ENCODE results near the gene NID1. TPM values are rescaled to one million over a fixed set of nuclear protein-coding genes. Genes with fewer than 3 reads are reported as not detected.
"Not testable (repeated sequence)": the region's sequence is repeated elsewhere in the genome, so short reads cannot be mapped to it uniquely, and the experiment has no call there.

The NID1 gene
- total and polyA plus RNA-seq, 2 donors = 4.6 to 10.9 TPM

DNA sequence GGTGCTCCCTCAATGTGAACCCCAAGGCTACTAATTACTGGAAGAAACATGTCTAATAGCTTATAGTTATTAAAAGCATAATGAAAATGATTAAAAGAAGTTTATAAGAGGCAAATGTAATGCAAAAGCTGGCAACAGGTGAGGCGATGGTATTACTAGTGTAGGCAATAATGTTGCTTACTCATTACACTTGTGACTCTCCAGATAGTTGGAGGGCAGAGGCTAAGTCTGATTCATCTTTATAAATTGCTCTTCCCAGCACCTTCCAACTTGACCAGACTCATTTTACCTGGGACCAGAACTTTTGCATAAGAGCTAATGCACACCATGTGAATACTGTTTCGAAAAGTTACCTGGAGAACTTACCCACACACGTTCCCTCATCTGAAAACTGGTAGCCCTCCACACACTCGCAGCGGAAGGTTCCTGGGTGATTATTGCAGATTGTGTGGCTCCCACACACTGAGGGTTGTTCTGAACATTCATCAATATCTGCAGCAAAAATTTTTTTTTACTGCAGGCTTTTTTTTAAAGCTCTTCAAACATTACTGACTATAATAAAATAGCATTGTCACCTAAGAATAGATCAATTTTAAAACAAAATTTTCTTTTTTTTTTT is 48.0 kb downstream of the NID1 start:
- H3K27ac ChIP-seq (ENCODE audit: low read depth in 1 of 2, low read length in 1 of 2) = no peak overlapping the region
- no peaks in the 10 kb centered on the region for H3K36me3 ChIP-seq (ENCODE audit: control insufficient read depth in 2 of 2, insufficient read depth in 2 of 2, low read length in 1 of 2)
- H3K27me3 ChIP-seq (ENCODE audit: control insufficient read depth in 2 of 2, insufficient read depth in 1 of 2, low read length in 1 of 2) = no peaks in the 10 kb centered on the region
- no peak for DNase-seq (ENCODE audit: low read depth in 6 of 9, low spot score in 9 of 9)
- 98% methylated on average over 5 of the region's 5 CpGs for WGBS
- H3K9me3 ChIP-seq (ENCODE audit: control insufficient read depth in 2 of 2, insufficient read depth in 1 of 2, low read length in 1 of 2) = no peaks in the 10 kb centered on the region
- no peak overlapping the region for H3K4me3 ChIP-seq (ENCODE audit: low read length in 2 of 2)
- H3K4me1 ChIP-seq (ENCODE audit: control insufficient read depth in 2 of 2, insufficient read depth in 2 of 2, low read length in 2 of 2) = peaks cover 0 to 3% of the 10 kb centered on the region in 2 donors

DNA sequence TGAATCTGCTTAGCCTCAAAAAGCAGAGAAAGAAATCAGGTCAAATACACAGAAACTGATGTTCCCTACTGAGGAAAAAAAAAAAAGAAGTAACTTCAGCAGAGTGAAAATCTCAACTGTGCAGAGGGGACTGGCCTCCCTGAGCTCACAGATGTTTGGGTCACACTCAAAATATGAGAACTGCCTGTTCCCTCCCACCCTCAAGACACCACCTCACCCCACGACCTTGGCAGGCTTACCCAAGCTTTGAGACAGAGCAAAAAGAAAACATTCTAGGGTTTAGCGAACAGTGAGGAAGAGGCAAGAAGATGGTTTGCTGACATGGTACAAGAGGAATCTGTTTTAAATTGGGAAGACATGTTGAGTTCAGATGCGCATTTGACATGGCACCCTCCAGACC is 48.8 kb downstream of the NID1 start:
- H3K27ac ChIP-seq (ENCODE audit: low read depth in 1 of 2, low read length in 1 of 2) = no peak overlapping the region
- 76% methylated on average over 3 of the region's 3 CpGs for WGBS
- DNase-seq (ENCODE audit: low read depth in 6 of 9, low spot score in 9 of 9) = no peak
- peaks cover 0 to 3% of the 10 kb centered on the region in 2 donors for H3K4me1 ChIP-seq (ENCODE audit: control insufficient read depth in 2 of 2, insufficient read depth in 2 of 2, low read length in 2 of 2)
- H3K4me3 ChIP-seq (ENCODE audit: low read length in 2 of 2) = no peak overlapping the region
- no peaks in the 10 kb centered on the region for H3K36me3 ChIP-seq (ENCODE audit: control insufficient read depth in 2 of 2, insufficient read depth in 2 of 2, low read length in 1 of 2)
- no peaks in the 10 kb centered on the region for H3K27me3 ChIP-seq (ENCODE audit: control insufficient read depth in 2 of 2, insufficient read depth in 1 of 2, low read length in 1 of 2)
- H3K9me3 ChIP-seq (ENCODE audit: control insufficient read depth in 2 of 2, insufficient read depth in 1 of 2, low read length in 1 of 2) = no peaks in the 10 kb centered on the region

DNA sequence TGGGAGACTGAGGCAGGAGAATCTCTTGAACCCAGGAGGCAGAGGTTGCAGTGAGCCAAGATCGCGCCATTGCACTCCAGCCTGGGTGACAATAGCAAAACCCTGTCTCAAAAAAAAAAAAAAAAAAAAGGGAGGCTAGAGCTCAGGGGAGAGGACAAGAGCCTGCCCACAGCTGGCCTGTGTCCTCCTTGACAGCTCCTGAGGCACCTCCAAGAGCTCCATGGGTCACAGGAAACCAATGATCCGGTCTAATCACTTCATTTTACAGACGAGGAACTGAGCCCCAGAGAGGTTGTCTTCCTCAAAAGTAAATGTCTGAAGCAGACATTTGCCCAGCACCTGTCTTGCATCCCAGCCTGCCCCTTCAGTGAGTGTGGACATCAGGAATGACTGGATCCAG is 49.4 kb downstream of the NID1 start:
- 93% methylated on average over 4 of the region's 4 CpGs for WGBS
- no peak overlapping the region for H3K27ac ChIP-seq (ENCODE audit: low read depth in 1 of 2, low read length in 1 of 2)

DNA sequence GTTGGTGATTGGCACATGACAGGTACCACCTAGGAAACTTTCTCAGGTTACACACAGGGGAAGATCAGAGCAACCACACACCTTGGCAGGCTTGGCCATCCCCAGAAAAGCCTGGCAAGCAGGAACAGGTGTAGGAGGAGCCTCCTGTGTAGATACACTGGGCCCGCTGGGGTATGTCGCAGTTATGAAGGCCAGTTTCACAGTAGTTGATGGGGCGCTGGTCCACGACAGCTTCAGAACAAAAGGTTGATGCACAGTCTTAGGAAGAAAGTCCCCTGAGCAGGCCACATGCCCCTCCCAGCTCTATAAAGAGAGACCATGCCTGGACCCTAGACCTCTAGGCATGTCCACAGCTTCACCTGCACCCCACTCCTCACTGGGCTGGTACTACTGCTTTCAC is 51.6 kb downstream of the NID1 start:
- no peaks in the 10 kb centered on the region for H3K36me3 ChIP-seq (ENCODE audit: control insufficient read depth in 2 of 2, insufficient read depth in 2 of 2, low read length in 1 of 2)
- H3K27ac ChIP-seq (ENCODE audit: low read depth in 1 of 2, low read length in 1 of 2) = no peak overlapping the region
- H3K4me3 ChIP-seq (ENCODE audit: low read length in 2 of 2) = no peak overlapping the region
- DNase-seq (ENCODE audit: low read depth in 6 of 9, low spot score in 9 of 9) = no peak
- H3K9me3 ChIP-seq (ENCODE audit: control insufficient read depth in 2 of 2, insufficient read depth in 1 of 2, low read length in 1 of 2) = no peaks in the 10 kb centered on the region
- H3K27me3 ChIP-seq (ENCODE audit: control insufficient read depth in 2 of 2, insufficient read depth in 1 of 2, low read length in 1 of 2) = no peaks in the 10 kb centered on the region
- 100% methylated on average over 4 of the region's 4 CpGs for WGBS
- no peaks in the 10 kb centered on the region for H3K4me1 ChIP-seq (ENCODE audit: control insufficient read depth in 2 of 2, insufficient read depth in 2 of 2, low read length in 2 of 2)

More for the DNA sequence above, 49.4 kb downstream of the NID1 start:
- DNase-seq (ENCODE audit: low read depth in 6 of 9, low spot score in 9 of 9) = no peak
- no peak overlapping the region for H3K4me3 ChIP-seq (ENCODE audit: low read length in 2 of 2)
- H3K4me1 ChIP-seq (ENCODE audit: control insufficient read depth in 2 of 2, insufficient read depth in 2 of 2, low read length in 2 of 2) = peaks cover 0 to 3% of the 10 kb centered on the region in 2 donors
- no peaks in the 10 kb centered on the region for H3K27me3 ChIP-seq (ENCODE audit: control insufficient read depth in 2 of 2, insufficient read depth in 1 of 2, low read length in 1 of 2)
- H3K9me3 ChIP-seq (ENCODE audit: control insufficient read depth in 2 of 2, insufficient read depth in 1 of 2, low read length in 1 of 2) = no peaks in the 10 kb centered on the region
- no peaks in the 10 kb centered on the region for H3K36me3 ChIP-seq (ENCODE audit: control insufficient read depth in 2 of 2, insufficient read depth in 2 of 2, low read length in 1 of 2)

DNA sequence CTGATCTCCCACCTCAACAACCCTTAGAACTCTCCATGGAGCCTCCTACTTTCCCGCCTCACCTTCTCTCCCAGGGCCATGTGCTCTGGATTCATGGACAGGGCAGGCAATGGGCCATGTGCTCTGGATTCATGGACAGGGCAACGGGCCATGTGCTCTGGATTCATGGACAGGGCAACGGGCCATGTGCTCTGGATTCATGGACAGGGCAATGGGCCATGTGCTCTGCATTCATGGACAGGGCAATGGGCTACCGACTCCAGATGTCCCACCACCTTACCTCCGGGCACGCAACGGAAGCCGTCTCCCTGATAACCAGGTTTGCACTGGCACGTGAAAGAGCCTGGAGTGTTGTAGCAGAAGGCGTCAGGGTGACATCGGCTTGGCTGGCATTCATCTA is 53.2 kb downstream of the NID1 start:
- no peak for DNase-seq (ENCODE audit: low read depth in 6 of 9, low spot score in 9 of 9)
- WGBS = 97% methylated on average over 11 of the region's 11 CpGs
- H3K36me3 ChIP-seq (ENCODE audit: control insufficient read depth in 2 of 2, insufficient read depth in 2 of 2, low read length in 1 of 2) = no peaks in the 10 kb centered on the region
- no peak overlapping the region for H3K27ac ChIP-seq (ENCODE audit: low read depth in 1 of 2, low read length in 1 of 2)
- H3K4me3 ChIP-seq (ENCODE audit: low read length in 2 of 2) = no peak overlapping the region
- H3K9me3 ChIP-seq (ENCODE audit: control insufficient read depth in 2 of 2, insufficient read depth in 1 of 2, low read length in 1 of 2) = no peaks in the 10 kb centered on the region
- H3K27me3 ChIP-seq (ENCODE audit: control insufficient read depth in 2 of 2, insufficient read depth in 1 of 2, low read length in 1 of 2) = no peaks in the 10 kb centered on the region
- H3K4me1 ChIP-seq (ENCODE audit: control insufficient read depth in 2 of 2, insufficient read depth in 2 of 2, low read length in 2 of 2) = no peaks in the 10 kb centered on the region

DNA sequence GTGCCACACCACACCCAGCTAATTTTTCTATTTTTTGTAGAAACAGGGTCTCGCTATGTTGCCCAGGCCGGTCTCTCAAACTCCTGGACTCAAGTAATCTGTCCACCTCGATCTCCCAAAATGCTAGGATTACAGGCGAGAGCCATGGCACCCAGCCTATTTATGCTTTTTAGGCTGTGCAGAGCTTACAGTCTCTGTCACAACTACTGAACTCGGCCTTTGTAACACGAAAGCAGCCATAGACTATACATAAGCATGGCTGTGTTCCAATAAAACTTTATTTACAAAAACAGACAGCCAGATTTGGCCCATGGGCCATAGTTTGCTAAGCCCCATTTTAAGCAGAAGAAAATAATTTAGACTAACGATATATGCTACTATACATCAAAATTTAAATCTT is 54.4 kb downstream of the NID1 start:
- Histone ChIP-seq H3K4me3 (ENCODE audit: low read length in 2 of 2) (no peak overlapping the region), H3K27me3 (ENCODE audit: control insufficient read depth in 2 of 2, insufficient read depth in 1 of 2, low read length in 1 of 2) (no peaks in the 10 kb centered on the region), H3K9me3 (ENCODE audit: control insufficient read depth in 2 of 2, insufficient read depth in 1 of 2, low read length in 1 of 2) (no peaks in the 10 kb centered on the region), H3K36me3 (ENCODE audit: control insufficient read depth in 2 of 2, insufficient read depth in 2 of 2, low read length in 1 of 2) (no peaks in the 10 kb centered on the region), H3K4me1 (ENCODE audit: control insufficient read depth in 2 of 2, insufficient read depth in 2 of 2, low read length in 2 of 2) (no peaks in the 10 kb centered on the region), H3K27ac (ENCODE audit: low read depth in 1 of 2, low read length in 1 of 2) (no peak overlapping the region)
- DNase-seq (ENCODE audit: low read depth in 6 of 9, low spot score in 9 of 9) = no peak
- 96% methylated on average over 7 of the region's 7 CpGs for WGBS

DNA sequence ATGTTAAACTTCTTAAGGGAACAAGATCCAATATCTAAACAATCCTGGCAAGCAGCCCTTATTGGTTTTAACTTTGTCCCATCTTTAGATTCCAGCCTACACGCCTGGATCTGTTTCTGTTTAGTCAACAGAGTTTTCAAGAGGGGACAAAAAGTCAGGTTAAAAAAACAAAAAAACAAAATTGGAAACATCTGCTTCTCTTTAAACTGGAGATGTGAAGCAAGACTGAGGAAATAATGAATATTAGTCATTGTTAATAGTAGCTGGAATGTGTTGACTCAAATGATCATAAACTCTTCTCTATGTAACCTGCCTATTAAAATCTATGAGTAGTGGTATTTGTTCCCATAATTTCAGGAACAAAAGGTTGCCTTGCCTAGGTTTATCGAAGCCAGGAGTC is 55.0 kb downstream of the NID1 start:
- 89% methylated on average over 2 of the region's 2 CpGs for WGBS
- H3K4me3 ChIP-seq (ENCODE audit: low read length in 2 of 2) = no peak overlapping the region
- DNase-seq (ENCODE audit: low read depth in 6 of 9, low spot score in 9 of 9) = no peak
- no peaks in the 10 kb centered on the region for H3K9me3 ChIP-seq (ENCODE audit: control insufficient read depth in 2 of 2, insufficient read depth in 1 of 2, low read length in 1 of 2)
- no peaks in the 10 kb centered on the region for H3K36me3 ChIP-seq (ENCODE audit: control insufficient read depth in 2 of 2, insufficient read depth in 2 of 2, low read length in 1 of 2)
- H3K4me1 ChIP-seq (ENCODE audit: control insufficient read depth in 2 of 2, insufficient read depth in 2 of 2, low read length in 2 of 2) = no peaks in the 10 kb centered on the region
- no peak overlapping the region for H3K27ac ChIP-seq (ENCODE audit: low read depth in 1 of 2, low read length in 1 of 2)
- H3K27me3 ChIP-seq (ENCODE audit: control insufficient read depth in 2 of 2, insufficient read depth in 1 of 2, low read length in 1 of 2) = no peaks in the 10 kb centered on the region

DNA sequence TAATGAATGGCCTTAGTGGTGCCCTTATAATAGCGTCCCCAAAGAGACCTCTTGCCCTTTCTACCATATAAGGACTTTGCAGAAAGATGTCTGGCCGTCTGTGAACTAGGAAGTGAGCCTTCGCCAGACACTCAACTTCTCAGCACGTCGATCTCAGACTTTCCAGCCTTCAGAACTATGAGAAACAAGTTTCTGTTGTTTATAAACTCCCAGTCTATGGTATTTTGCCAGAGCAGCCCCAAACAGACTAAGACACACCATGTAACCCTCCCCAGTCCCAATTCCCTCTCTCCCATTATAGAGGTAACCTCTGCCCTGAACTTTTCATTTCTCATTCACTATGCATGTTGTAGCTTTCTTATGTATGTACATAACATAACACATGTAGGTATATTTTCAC is 55.7 kb downstream of the NID1 start:
- WGBS = 93% methylated on average over 5 of the region's 5 CpGs
- H3K4me1 ChIP-seq (ENCODE audit: control insufficient read depth in 2 of 2, insufficient read depth in 2 of 2, low read length in 2 of 2) = peaks cover 0 to 2% of the 10 kb centered on the region in 2 donors
- H3K27me3 ChIP-seq (ENCODE audit: control insufficient read depth in 2 of 2, insufficient read depth in 1 of 2, low read length in 1 of 2) = no peaks in the 10 kb centered on the region
- no peak overlapping the region for H3K4me3 ChIP-seq (ENCODE audit: low read length in 2 of 2)
- no peaks in the 10 kb centered on the region for H3K36me3 ChIP-seq (ENCODE audit: control insufficient read depth in 2 of 2, insufficient read depth in 2 of 2, low read length in 1 of 2)
- no peak overlapping the region for H3K27ac ChIP-seq (ENCODE audit: low read depth in 1 of 2, low read length in 1 of 2)
- H3K9me3 ChIP-seq (ENCODE audit: control insufficient read depth in 2 of 2, insufficient read depth in 1 of 2, low read length in 1 of 2) = no peaks in the 10 kb centered on the region
- no peak for DNase-seq (ENCODE audit: low read depth in 6 of 9, low spot score in 9 of 9)

DNA sequence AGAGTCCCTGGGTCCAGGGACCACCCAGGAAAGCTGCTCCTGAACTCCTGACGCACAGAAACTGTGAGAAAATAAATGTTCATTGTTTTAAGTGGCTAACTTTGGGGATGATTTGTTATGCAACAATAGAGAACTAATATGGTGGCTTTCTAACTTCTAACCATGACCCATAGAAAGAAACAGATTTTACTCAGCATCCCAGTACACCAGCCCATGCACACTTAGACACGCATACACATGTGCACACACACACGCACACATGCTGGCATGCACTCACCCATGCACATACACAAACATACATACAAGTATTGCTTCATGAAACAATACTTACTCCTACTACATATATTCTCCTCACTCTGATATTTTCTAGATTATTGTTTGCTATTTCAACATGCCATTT is 57.1 kb downstream of the NID1 start:
- 95% methylated on average over 3 of the region's 3 CpGs for WGBS
- DNase-seq (ENCODE audit: low read depth in 6 of 9, low spot score in 9 of 9) = no peak
- no peak overlapping the region for H3K4me3 ChIP-seq (ENCODE audit: low read length in 2 of 2)
- H3K27me3 ChIP-seq (ENCODE audit: control insufficient read depth in 2 of 2, insufficient read depth in 1 of 2, low read length in 1 of 2) = no peaks in the 10 kb centered on the region
- no peak overlapping the region for H3K27ac ChIP-seq (ENCODE audit: low read depth in 1 of 2, low read length in 1 of 2)
- no peaks in the 10 kb centered on the region for H3K36me3 ChIP-seq (ENCODE audit: control insufficient read depth in 2 of 2, insufficient read depth in 2 of 2, low read length in 1 of 2)
- no peaks in the 10 kb centered on the region for H3K9me3 ChIP-seq (ENCODE audit: control insufficient read depth in 2 of 2, insufficient read depth in 1 of 2, low read length in 1 of 2)
- H3K4me1 ChIP-seq (ENCODE audit: control insufficient read depth in 2 of 2, insufficient read depth in 2 of 2, low read length in 2 of 2) = peaks cover 0 to 2% of the 10 kb centered on the region in 2 donors

DNA sequence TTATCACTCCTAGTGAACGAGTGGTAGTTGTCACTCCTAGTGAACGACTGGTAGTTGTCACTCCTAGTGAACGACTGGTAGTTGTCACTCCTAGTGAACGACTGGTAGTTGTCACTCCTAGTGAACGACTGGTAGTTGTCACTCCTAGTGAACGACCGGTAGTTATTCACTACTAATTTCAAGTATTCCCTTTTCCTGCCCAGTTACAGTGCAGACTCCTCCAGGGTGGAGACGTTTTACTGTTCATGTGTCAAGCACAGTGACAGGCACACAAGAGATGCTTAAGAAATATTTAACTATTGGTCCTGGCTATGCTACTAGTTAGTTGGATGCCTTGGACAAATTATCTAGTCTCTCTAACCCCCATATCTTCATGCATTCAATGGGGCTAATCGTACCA is 61.8 kb downstream of the NID1 start:
- peaks cover 0 to 17% of the 10 kb centered on the region in 2 donors for H3K4me1 ChIP-seq (ENCODE audit: control insufficient read depth in 2 of 2, insufficient read depth in 2 of 2, low read length in 2 of 2)
- not testable (repeated sequence) for H3K27ac ChIP-seq (ENCODE audit: low read depth in 1 of 2, low read length in 1 of 2); DNase-seq (ENCODE audit: low read depth in 6 of 9, low spot score in 9 of 9); H3K36me3 ChIP-seq (ENCODE audit: control insufficient read depth in 2 of 2, insufficient read depth in 2 of 2, low read length in 1 of 2); H3K9me3 ChIP-seq (ENCODE audit: control insufficient read depth in 2 of 2, insufficient read depth in 1 of 2, low read length in 1 of 2); H3K4me3 ChIP-seq (ENCODE audit: low read length in 2 of 2); H3K27me3 ChIP-seq (ENCODE audit: control insufficient read depth in 2 of 2, insufficient read depth in 1 of 2, low read length in 1 of 2)
- 75% methylated on average over 9 of the region's 9 CpGs for WGBS
